H9 (cell line): ENCODE measurements around the gene NPDC1. TPM values are rescaled to one million over a fixed set of nuclear protein-coding genes. Genes with fewer than 3 reads are reported as not detected.

Source experiments
- DNase-seq: peaks from one replicate; pipeline ENCODE4 v3.0.0-alpha.2; 2017
- H2AFZ ChIP-seq: one replicate; pipeline ENCODE4 v1.6.1; 2013; ENCODE audit warnings: mild to moderate bottlenecking, low read length, control low read depth, moderate library complexity
- H2AK5ac ChIP-seq: 2 replicates; pipeline ENCODE4 v1.6.1; 2013; ENCODE audit warnings: low read length, control low read depth, mixed read lengths; ENCODE audit not compliant: insufficient read length
- H2BK120ac ChIP-seq: one replicate; pipeline ENCODE4 v1.6.1; 2013; ENCODE audit warnings: low read depth, mild to moderate bottlenecking, low read length, control low read depth, inconsistent platforms; ENCODE audit not compliant: poor library complexity, severe bottlenecking
- H2BK12ac ChIP-seq: 2 replicates; pipeline ENCODE4 v1.6.1; 2013; ENCODE audit warnings: low read length, control low read depth, mixed read lengths, low read depth; ENCODE audit not compliant: insufficient read length
- H2BK15ac ChIP-seq: 2 replicates; pipeline ENCODE4 v1.6.1; 2013; ENCODE audit warnings: low read depth, low read length, control low read depth
- H2BK20ac ChIP-seq: one replicate; pipeline ENCODE4 v1.6.1; 2013; ENCODE audit warnings: low read depth, mild to moderate bottlenecking, low read length, control low read depth, inconsistent platforms; ENCODE audit not compliant: poor library complexity, severe bottlenecking
- H2BK5ac ChIP-seq: 2 replicates; pipeline ENCODE4 v1.6.1; 2013; ENCODE audit warnings: low read length, control low read depth, mixed read lengths; ENCODE audit not compliant: insufficient read length
- H3K14ac ChIP-seq: 2 replicates; pipeline ENCODE4 v1.6.1; 2013; ENCODE audit warnings: low read length, control low read depth; ENCODE audit not compliant: insufficient read depth
- H3K18ac ChIP-seq: 2 replicates; pipeline ENCODE4 v1.6.1; 2013; ENCODE audit warnings: low read depth, mild to moderate bottlenecking, mixed read lengths, low read length, control low read depth; ENCODE audit not compliant: insufficient read length
- H3K23ac ChIP-seq: 2 replicates; pipeline ENCODE4 v1.6.1; 2013; ENCODE audit warnings: low read length, control low read depth, mixed read lengths, low read depth; ENCODE audit not compliant: insufficient read length
- H3K23me2 ChIP-seq: 2 replicates; pipeline ENCODE4 v1.6.1; 2013; ENCODE audit warnings: low read depth, mild to moderate bottlenecking, mixed read lengths, low read length, control low read depth; ENCODE audit not compliant: insufficient read length, poor library complexity, severe bottlenecking
- H3K27ac ChIP-seq: 2 replicates; pipeline ENCODE4 v1.5.1; 2013; ENCODE audit warnings: low read length, control low read depth, mixed read lengths, low read depth; ENCODE audit not compliant: insufficient read length
- H3K27me3 ChIP-seq: 2 replicates; pipeline ENCODE4 v1.6.1; 2013; ENCODE audit warnings: low read length, control low read depth, inconsistent platforms; ENCODE audit not compliant: insufficient read depth
- H3K4ac ChIP-seq: 2 replicates; pipeline ENCODE4 v1.6.1; 2013; ENCODE audit warnings: low read depth, mild to moderate bottlenecking, control low read depth, inconsistent platforms, low read length, moderate library complexity
- H3K4me1 ChIP-seq: 2 replicates; pipeline ENCODE4 v1.6.1; 2013; ENCODE audit warnings: low read length, control low read depth, inconsistent platforms; ENCODE audit not compliant: insufficient read depth
- H3K4me2 ChIP-seq: 2 replicates; pipeline ENCODE4 v1.6.1; 2013; ENCODE audit warnings: low read length, control low read depth, mixed read lengths; ENCODE audit not compliant: insufficient read length, insufficient read depth
- H3K56ac ChIP-seq: 2 replicates; pipeline ENCODE4 v1.6.1; 2013; ENCODE audit warnings: low read depth, mild to moderate bottlenecking, mixed read lengths, low read length, control low read depth; ENCODE audit not compliant: insufficient read length
- H3K79me1 ChIP-seq: 2 replicates; pipeline ENCODE4 v1.6.1; 2013; ENCODE audit warnings: low read depth, mild to moderate bottlenecking, moderate library complexity, low read length, control low read depth, inconsistent platforms; ENCODE audit not compliant: insufficient read depth, poor library complexity, severe bottlenecking
- H3K79me2 ChIP-seq: 2 replicates; pipeline ENCODE4 v1.6.1; 2013; ENCODE audit warnings: low read length, control low read depth, inconsistent platforms; ENCODE audit not compliant: insufficient read depth
- H3K9ac ChIP-seq: 2 replicates; pipeline ENCODE4 v1.6.1; 2013; ENCODE audit warnings: low read length, control low read depth, mixed read lengths; ENCODE audit not compliant: insufficient read length; ENCODE audit errors: extremely low read depth
- H3K9me3 ChIP-seq: one replicate; pipeline ENCODE4 v1.6.1; 2013; ENCODE audit warnings: low read depth, low read length, inconsistent platforms; ENCODE audit not compliant: control insufficient read depth
- H3T11ph ChIP-seq: one replicate; pipeline ENCODE4 v1.6.1; 2013; ENCODE audit warnings: mild to moderate bottlenecking, low read length, control low read depth, inconsistent platforms
- H4K20me1 ChIP-seq: one replicate; pipeline ENCODE4 v1.6.1; 2013; ENCODE audit not compliant: control insufficient read depth, insufficient read length, insufficient read depth
- H4K5ac ChIP-seq: 2 replicates; pipeline ENCODE4 v1.6.1; 2013; ENCODE audit warnings: low read depth, mild to moderate bottlenecking, mixed read lengths, low read length, control low read depth; ENCODE audit not compliant: insufficient read length
- H4K8ac ChIP-seq: replicated peaks from 2 replicates; pipeline ENCODE4 v1.6.1; 2013; ENCODE audit warnings: low read length, control low read depth, mixed read lengths, low read depth; ENCODE audit not compliant: insufficient read length
- H4K91ac ChIP-seq: 2 replicates; pipeline ENCODE4 v1.6.1; 2013; ENCODE audit warnings: low read depth, mild to moderate bottlenecking, moderate library complexity, mixed read lengths, low read length, control low read depth; ENCODE audit not compliant: insufficient read length
- H3K27ac Mint-ChIP-seq, 3 experiments: 2 replicates in 2 of 3; 3 replicates in 1 of 3; pipeline ENCODE4 v1.8.0; 2020 to 2021; ENCODE audit warnings: mixed read lengths in 3 of 3, mild to moderate bottlenecking in 1 of 3, moderate library complexity in 1 of 3
- H3K27me3 Mint-ChIP-seq: 2 replicates; pipeline ENCODE4 v1.8.0; 2021; ENCODE audit warnings: low read depth, mild to moderate bottlenecking, moderate library complexity, mixed read lengths
- H3K36me3 Mint-ChIP-seq, 3 experiments: 2 replicates in 2 of 3; 3 replicates in 1 of 3; pipeline ENCODE4 v1.8.0; 2020 to 2021; ENCODE audit warnings: low read depth in 3 of 3, mixed read lengths in 3 of 3; ENCODE audit not compliant: insufficient read depth in 1 of 3
- H3K4me1 Mint-ChIP-seq, 2 experiments: 2 replicates each; pipeline ENCODE4 v1.8.0; 2020; ENCODE audit warnings: mixed read lengths in 2 of 2
- H3K4me3 Mint-ChIP-seq, 2 experiments: 2 replicates in 1 of 2; 3 replicates in 1 of 2; pipeline ENCODE4 v1.8.0; 2020 to 2021; ENCODE audit warnings: mild to moderate bottlenecking in 2 of 2, mixed read lengths in 2 of 2, moderate library complexity in 1 of 2
- H3K9me3 Mint-ChIP-seq, 2 experiments: 2 replicates in 1 of 2; 3 replicates in 1 of 2; pipeline ENCODE4 v1.8.0; 2020; ENCODE audit warnings: mild to moderate bottlenecking in 2 of 2, mixed read lengths in 2 of 2, moderate library complexity in 1 of 2
- CTCF ChIP-seq: fragments of 200-600 bp; sonication (generic); conservative IDR thresholded peaks from 3 replicates; pipeline ENCODE4 v1.8.0; 2021; ENCODE audit warnings: antibody characterized with exemption, mild to moderate bottlenecking
- WGBS: extraction: QIAGEN DNeasy Blood & Tissue Kit; methylation state at CpG from one replicate; pipeline ENCODE4 v1.1.7; 2013; ENCODE audit warnings: missing lambda C conversion rate, low lambda C conversion rate, mixed read lengths; ENCODE audit not compliant: insufficient read length; ENCODE audit errors: extremely low coverage; 5-methylcytosine and 5-hydroxymethylcytosine counted together
- total RNA-seq: library from RNA; stranded (reverse); gene quantifications from 2 replicates; pipeline ENCODE4 v1.2.1, GENCODE V29; 2021

The NPDC1 gene
- total RNA-seq, 1 experiment from 2014 or later: 57.6 TPM

GRCh38 chr9:137008312-137008711 is 37.7 kb downstream of the NPDC1 start:
- Histone ChIP-seq H3K27ac (no peak overlapping the region), H4K91ac (no peak overlapping the region), H2AFZ (no peak overlapping the region), H3K56ac (no peak overlapping the region), H3K27me3 (no peaks in the 10 kb centered on the region), H3K4me1 (no peaks in the 10 kb centered on the region), H2BK120ac (no peak overlapping the region), H3K18ac (no peak overlapping the region), H2AK5ac (no peak overlapping the region), H3T11ph (no peak overlapping the region), H2BK12ac (no peak overlapping the region), H3K4ac (no peak overlapping the region), H2BK15ac (no peak overlapping the region), H3K9me3 (no peaks in the 10 kb centered on the region), H3K79me2 (no peaks in the 10 kb centered on the region), H3K4me2 (no peak overlapping the region), H3K23ac (no peak overlapping the region), H3K14ac (no peak overlapping the region), H3K23me2 (no peaks in the 10 kb centered on the region), H2BK20ac (no peak overlapping the region), H3K79me1 (no peaks in the 10 kb centered on the region), H4K20me1 (peaks cover 2% of the 10 kb centered on the region), H4K5ac (no peak overlapping the region), H4K8ac (no peak overlapping the region), H2BK5ac (no peak overlapping the region), H3K9ac (no peak overlapping the region)
- Mint-ChIP-seq H3K4me3 (no peak overlapping the region), H3K9me3 (peaks cover 16 to 19% of the 10 kb centered on the region in 2 experiments), H3K36me3 (peaks cover 5 to 6% (median 5%) of the 10 kb centered on the region in 3 experiments; a peak in 5 of 7 replicates), H3K27me3 (peaks cover 8% of the 10 kb centered on the region), H3K4me1 (no peaks in the 10 kb centered on the region), H3K27ac (no peak overlapping the region)
- no CpG with 5 or more reads among the region's 22 CpGs for WGBS
- no peak for TF ChIP-seq CTCF
- DNase-seq: no peak
